Neural cell (in vitro differentiated cells): ENCODE data around the gene SLC6A9.

Experiments used
- CTCF ChIP-seq: fragments of 450-650 bp; IDR thresholded peaks from 2 replicates; pipeline ENCODE4 v1.5.1; 2014; ENCODE audit warnings: antibody characterized with exemption, mild to moderate bottlenecking, moderate library complexity; ENCODE audit not compliant: poor library complexity, severe bottlenecking
- EP300 ChIP-seq: fragments of 450-650 bp; conservative IDR thresholded peaks from 2 replicates; pipeline ENCODE4 v1.6.1; 2014; ENCODE audit warnings: antibody characterized with exemption, mild to moderate bottlenecking, moderate library complexity; ENCODE audit not compliant: poor library complexity, severe bottlenecking
- EZH2 ChIP-seq: fragments of 200-600, 300-800 bp; shearing (Covaris generic), sonication (generic); IDR thresholded peaks from 2 replicates; pipeline ENCODE4 v1.6.1; 2014; ENCODE audit warnings: antibody characterized with exemption, low read length, borderline replicate concordance, mild to moderate bottlenecking; ENCODE audit not compliant: insufficient read depth, poor library complexity, severe bottlenecking
- MXI1 ChIP-seq: fragments of 450-650 bp; conservative IDR thresholded peaks from 2 replicates; pipeline ENCODE4 v1.6.1; 2014; ENCODE audit warnings: antibody characterized with exemption, mild to moderate bottlenecking; ENCODE audit not compliant: poor library complexity, severe bottlenecking
- POLR2AphosphoS5 ChIP-seq: IDR thresholded peaks from 2 replicates; pipeline ENCODE4 v1.6.1; 2012
- RAD21 ChIP-seq: fragments of 450-650 bp; conservative IDR thresholded peaks from 2 replicates; pipeline ENCODE4 v1.6.1; 2014; ENCODE audit warnings: antibody characterized with exemption, mild to moderate bottlenecking, moderate library complexity
- REST ChIP-seq: IDR thresholded peaks from 2 replicates; pipeline ENCODE4 v1.6.1; 2012; ENCODE audit warnings: borderline replicate concordance
- TAF1 ChIP-seq: IDR thresholded peaks from 2 replicates; pipeline ENCODE4 v1.6.1; 2012; ENCODE audit warnings: low read depth

DNA sequence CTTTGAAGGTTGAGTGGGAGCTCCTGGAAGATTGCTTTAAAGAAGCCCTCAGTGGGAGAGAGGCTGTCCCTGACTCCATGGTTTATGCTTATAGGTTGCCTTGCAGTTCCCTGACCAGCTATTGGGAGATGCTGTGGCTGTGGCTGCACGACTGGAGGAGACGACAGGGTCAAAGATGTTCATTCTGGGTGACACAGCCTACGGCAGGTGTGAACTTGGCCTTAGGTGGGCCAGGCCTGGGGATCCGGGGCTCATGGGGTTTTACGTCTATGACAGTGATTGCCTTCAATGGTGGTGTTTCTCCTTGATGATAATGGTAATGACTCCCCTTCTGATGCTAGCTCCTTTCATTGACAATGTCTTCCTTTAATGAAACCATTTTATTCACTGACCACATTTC, 60.8 kb downstream of the SLC6A9 start:
- TF ChIP-seq CTCF (no peak), MXI1 (no peak), POLR2AphosphoS5 (no peak), EZH2 (no peak), RAD21 (no peak), REST (no peak), TAF1 (no peak), EP300 (no peak)
